NB4 (cell line): ENCODE results near the gene TSPAN32.

ENCODE experiments used
- DNase-seq: peaks from one replicate; pipeline ENCODE4 v3.0.0; 2010; ENCODE audit warnings: low read depth
- H3K4me3 ChIP-seq: one replicate; pipeline ENCODE4 v1.5.1; 2011; ENCODE audit warnings: mild to moderate bottlenecking, low read depth, low read length, moderate library complexity
- CTCF ChIP-seq: IDR thresholded peaks from one replicate; pipeline ENCODE4 v1.5.1; 2012; ENCODE audit warnings: low read depth, low read length
- MAX ChIP-seq: IDR thresholded peaks from 2 replicates; pipeline ENCODE4 v1.6.1; 2011; ENCODE audit warnings: low read depth, low read length
- MYC ChIP-seq: IDR thresholded peaks from 2 replicates; pipeline ENCODE4 v1.6.1; 2011; ENCODE audit warnings: low read depth, low read length
- POLR2A ChIP-seq: IDR thresholded peaks from 2 replicates; pipeline ENCODE4 v1.6.1; 2011; ENCODE audit warnings: mild to moderate bottlenecking; ENCODE audit not compliant: insufficient read length; ENCODE audit errors: extremely low read depth

Gene TSPAN32

GRCh38 chr11:2301631-2302305 is at the start of gene TSPAN32, which contains the start of gene C11orf21:
TSPAN32 (plus strand) TSS chr11:2302013; CDS start chr11:2302150, 137 bp downstream.
C11orf21 (minus strand) TSS chr11:2301918; CDS start chr11:2301808, 110 bp downstream.
- H3K4me3 ChIP-seq, result peak within 1 kb of the TSS; percentile 79
- TF ChIP-seq MYC (peak; percentile 88), POLR2A (no peak), CTCF (no peak), MAX (peak; percentile 58; the same call in 1 of the 2 replicates)
- peak; percentile 99 for DNase-seq

- TF ChIP-seq MAX, result no peak
- TF ChIP-seq MYC, result no peak
- no peak for DNase-seq
- H3K4me3 ChIP-seq, result no peak overlapping the region
Observed at GRCh38 chr11:2252018-2252417, 49.8 kb upstream of the TSPAN32 start.

GRCh38 chr11:2256293-2256913 is 45.4 kb upstream of the TSPAN32 start:
- H3K4me3 ChIP-seq, result no peak overlapping the region
- TF ChIP-seq POLR2A, result no peak
- no peak for TF ChIP-seq MAX
- TF ChIP-seq CTCF, result no peak
- no peak for TF ChIP-seq MYC
- DNase-seq, result no peak

GRCh38 chr11:2256951-2257700 is 44.7 kb upstream of the TSPAN32 start:
- TF ChIP-seq MYC (no peak), CTCF (no peak), MAX (no peak), POLR2A (no peak)
- H3K4me3 ChIP-seq, result no peak overlapping the region
- no peak for DNase-seq

- no peak for TF ChIP-seq MAX
- no peak for TF ChIP-seq CTCF
- TF ChIP-seq MYC, result no peak
- no peak for TF ChIP-seq POLR2A
- no peak overlapping the region for H3K4me3 ChIP-seq
- DNase-seq, result no peak
Observed at GRCh38 chr11:2258501-2259465, 43.0 kb upstream of the TSPAN32 start.
